Subcutaneous adipose tissue (tissue), 4 donors: ENCODE results near the gene COL6A2. TPM values are rescaled to one million over a fixed set of nuclear protein-coding genes. Genes with fewer than 3 reads are reported as not detected.

ENCODE experiments used
- CTCF ChIP-seq: fragments of 450-650 bp; IDR thresholded peaks from one replicate; pipeline ENCODE4 v1.5.1; 2016; ENCODE audit warnings: low read depth, mild to moderate bottlenecking, control low read depth, antibody characterized with exemption, moderate library complexity
- total RNA-seq, 4 donors: library from RNA; depleted of rRNA; stranded (reverse); fragments of >200 nt; gene quantifications; one replicate each; pipeline ENCODE4 v1.1.0, GENCODE V29; 2016

COL6A2 gene
- total RNA-seq, 4 donors from 2014 or later = 223 to 1,493 (median 826) TPM

- TF ChIP-seq CTCF = no peak
Measured at GRCh38 chr21:46122237-46122671, 24.3 kb downstream of the COL6A2 start.

GRCh38 chr21:46122758-46123683 is 25.1 kb downstream of the COL6A2 start:
- no peak for TF ChIP-seq CTCF

GRCh38 chr21:46124083-46124925 is 26.4 kb downstream of the COL6A2 start:
- no peak for TF ChIP-seq CTCF

- no peak for TF ChIP-seq CTCF
Measured at GRCh38 chr21:46124926-46125845, 27.3 kb downstream of the COL6A2 start.

GRCh38 chr21:46125846-46126301 is 28.0 kb downstream of the COL6A2 start:
- TF ChIP-seq CTCF = no peak

- no peak for TF ChIP-seq CTCF
Measured at GRCh38 chr21:46126309-46127238, 28.7 kb downstream of the COL6A2 start.
